HUES64 (cell line): Measurements from ENCODE around the gene KRTAP1-4.
"Not testable (repeated sequence)": the region's sequence is repeated elsewhere in the genome, so short reads cannot be mapped to it uniquely, and the experiment has no call there.

Experiments used
- H3K27ac ChIP-seq: 2 replicates; pipeline ENCODE4 v1.7.0; 2013; ENCODE audit warnings: low read depth, low read length, inconsistent platforms
- H3K27me3 ChIP-seq: 2 replicates; pipeline ENCODE4 v1.6.1; 2013; ENCODE audit warnings: mild to moderate bottlenecking, low read length; ENCODE audit not compliant: insufficient read depth
- H3K36me3 ChIP-seq: 2 replicates; pipeline ENCODE4 v1.6.1; 2013; ENCODE audit warnings: mild to moderate bottlenecking, low read length; ENCODE audit not compliant: insufficient read depth
- H3K4me1 ChIP-seq: 2 replicates; pipeline ENCODE4 v1.6.1; 2013; ENCODE audit warnings: mild to moderate bottlenecking, low read length, moderate library complexity; ENCODE audit not compliant: insufficient read depth
- H3K4me3 ChIP-seq: 2 replicates; pipeline ENCODE4 v1.5.1; 2013; ENCODE audit warnings: mild to moderate bottlenecking, low read length, moderate library complexity
- H3K9ac ChIP-seq: 2 replicates; pipeline ENCODE4 v1.6.1; 2013; ENCODE audit warnings: mild to moderate bottlenecking, low read depth, low read length
- H3K9me3 ChIP-seq: 2 replicates; pipeline ENCODE4 v1.6.1; 2013; ENCODE audit warnings: low read depth, low read length; ENCODE audit not compliant: insufficient read depth
- whole genome bisulfite sequencing: fragments of 150-250, 120-280 bp; methylation state at CpG from one replicate; pipeline ENCODE4 v1.1.7; 2013; ENCODE audit warnings: missing lambda C conversion rate; 5-methylcytosine and 5-hydroxymethylcytosine counted together

Gene KRTAP1-4

DNA sequence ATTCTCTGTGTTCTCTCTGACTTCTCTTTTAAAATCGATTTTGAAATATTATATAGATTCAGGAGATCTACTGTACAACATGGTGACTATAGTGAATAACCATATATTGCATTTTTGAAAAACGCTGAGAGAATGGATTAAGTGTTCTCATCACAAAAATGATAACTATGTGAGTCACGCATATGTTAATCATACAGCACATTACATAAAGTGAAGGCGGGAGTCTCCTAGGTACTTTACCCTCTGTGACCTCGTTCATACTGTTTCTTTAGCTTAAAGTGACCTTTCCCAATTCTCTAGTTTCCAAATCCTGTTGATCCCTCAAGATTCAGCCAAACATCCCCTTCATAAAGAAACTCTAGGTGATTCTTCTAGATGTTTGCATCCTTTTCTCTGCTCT, 27.2 kb downstream of the KRTAP1-4 start:
- Histone ChIP-seq H3K9ac (no peak overlapping the region), H3K36me3 (no peaks in the 10 kb centered on the region), H3K4me3 (no peak overlapping the region), H3K9me3 (no peaks in the 10 kb centered on the region), H3K27ac (no peak overlapping the region), H3K4me1 (no peaks in the 10 kb centered on the region), H3K27me3 (no peaks in the 10 kb centered on the region)
- 78% methylated on average over 4 of the region's 5 CpGs for WGBS

DNA sequence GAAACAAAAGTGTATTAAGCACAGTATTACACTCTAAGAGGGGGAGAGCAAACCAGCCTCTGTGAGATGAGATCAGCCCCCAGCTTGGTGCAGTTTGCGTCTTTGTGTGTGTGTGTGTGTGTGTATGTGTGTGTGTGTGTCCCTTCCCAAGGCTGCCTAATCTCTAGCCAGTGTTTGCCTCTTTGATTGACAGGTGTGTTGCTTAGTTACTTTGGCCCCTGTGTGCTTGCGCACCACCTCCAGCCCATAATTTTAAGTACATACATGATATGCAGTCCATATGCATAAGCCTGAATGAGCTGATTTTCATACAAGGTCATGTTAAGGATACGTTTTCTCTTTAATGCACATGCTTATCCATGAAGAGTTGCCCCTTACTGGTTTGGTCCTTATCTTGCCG, 28.2 kb downstream of the KRTAP1-4 start:
- Histone ChIP-seq H3K4me1 (no peaks in the 10 kb centered on the region), H3K9me3 (no peaks in the 10 kb centered on the region)
- 92% methylated on average over 4 of the region's 4 CpGs for WGBS

DNA sequence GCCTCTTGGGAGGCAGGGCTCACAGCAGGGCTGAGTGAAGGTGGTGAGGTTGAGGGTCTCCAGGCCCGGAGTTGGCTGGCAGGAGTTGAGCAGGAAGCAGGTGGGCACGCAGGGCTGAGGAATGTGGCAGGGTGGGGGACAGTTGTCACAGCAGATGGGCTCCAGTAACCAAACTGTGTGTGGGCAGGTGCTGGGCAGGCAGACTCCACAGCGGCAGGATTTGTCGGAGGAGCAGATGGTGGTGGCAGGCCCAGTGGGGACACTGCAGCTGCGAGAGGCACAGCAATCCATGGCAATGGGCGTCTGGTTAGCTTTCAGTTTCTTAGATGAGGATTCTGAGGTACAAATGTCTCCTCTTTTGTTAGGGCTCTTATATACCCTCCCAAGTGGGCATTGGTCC, 30.4 kb downstream of the KRTAP1-4 start, which contains the start of gene KRTAP3-2:
TSS of gene KRTAP3-2 (minus strand) at position 344 of the 400 bp plus-strand sequence. CDS start at position 291, 53 bp downstream.
- not testable (repeated sequence) for H3K9ac ChIP-seq, H3K27ac ChIP-seq, H3K4me3 ChIP-seq, H3K9me3 ChIP-seq, H3K36me3 ChIP-seq, H3K27me3 ChIP-seq, H3K4me1 ChIP-seq
- 95% methylated on average over 6 of the region's 6 CpGs for WGBS

More for the DNA sequence above, 28.2 kb downstream of the KRTAP1-4 start:
- Histone ChIP-seq H3K9ac (no peak overlapping the region), H3K36me3 (no peaks in the 10 kb centered on the region), H3K27ac (no peak overlapping the region), H3K27me3 (no peaks in the 10 kb centered on the region), H3K4me3 (no peak overlapping the region)

DNA sequence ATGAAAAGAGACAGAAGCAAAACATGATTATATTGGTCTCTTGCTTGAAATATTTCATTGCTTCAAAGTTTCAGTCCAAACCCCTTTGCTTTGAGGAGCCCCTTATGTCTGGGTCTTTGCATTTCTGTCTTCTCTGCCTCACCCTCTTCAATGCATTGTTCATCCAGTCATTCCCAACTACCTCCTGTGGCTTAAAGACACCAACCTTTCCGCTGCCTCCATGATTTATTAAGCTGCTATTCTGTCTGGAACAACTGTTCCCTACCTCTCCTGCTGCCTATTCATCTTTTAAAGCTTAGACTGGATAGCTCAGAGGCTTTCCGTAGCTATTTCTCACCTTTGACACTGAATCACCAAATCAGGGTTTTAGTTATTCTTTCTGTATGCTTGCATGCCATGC, 32.6 kb downstream of the KRTAP1-4 start:
- H3K4me1 ChIP-seq = no peaks in the 10 kb centered on the region
- no peak overlapping the region for H3K27ac ChIP-seq
- H3K27me3 ChIP-seq = no peaks in the 10 kb centered on the region
- H3K9me3 ChIP-seq = no peaks in the 10 kb centered on the region
- WGBS = 85% methylated on average over 2 of the region's 2 CpGs
- H3K4me3 ChIP-seq = no peak overlapping the region
- no peak overlapping the region for H3K9ac ChIP-seq
- H3K36me3 ChIP-seq = no peaks in the 10 kb centered on the region

DNA sequence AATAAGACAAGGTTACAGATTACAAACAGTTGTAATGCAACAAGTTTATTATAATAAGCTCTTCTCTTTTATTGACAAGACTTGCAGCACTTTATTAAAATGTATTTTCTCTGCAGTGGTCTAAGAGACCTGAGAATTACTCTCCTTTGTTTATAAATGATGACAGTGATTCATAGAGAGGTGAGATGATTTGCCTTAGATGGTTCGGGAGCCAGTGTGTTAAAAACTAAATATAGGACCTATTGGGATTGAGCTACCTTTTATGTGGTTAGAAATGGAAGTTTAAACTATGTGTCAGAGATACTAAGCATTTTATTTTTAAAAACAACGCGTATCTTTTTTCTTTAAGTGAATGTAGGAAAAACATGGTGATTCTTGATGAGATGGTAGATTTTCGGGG, 33.2 kb downstream of the KRTAP1-4 start:
- WGBS = 99% methylated on average over 3 of the region's 4 CpGs
- Histone ChIP-seq H3K27me3 (no peaks in the 10 kb centered on the region), H3K4me1 (no peaks in the 10 kb centered on the region), H3K36me3 (no peaks in the 10 kb centered on the region), H3K9me3 (no peaks in the 10 kb centered on the region), H3K27ac (no peak overlapping the region), H3K9ac (no peak overlapping the region), H3K4me3 (no peak overlapping the region)

DNA sequence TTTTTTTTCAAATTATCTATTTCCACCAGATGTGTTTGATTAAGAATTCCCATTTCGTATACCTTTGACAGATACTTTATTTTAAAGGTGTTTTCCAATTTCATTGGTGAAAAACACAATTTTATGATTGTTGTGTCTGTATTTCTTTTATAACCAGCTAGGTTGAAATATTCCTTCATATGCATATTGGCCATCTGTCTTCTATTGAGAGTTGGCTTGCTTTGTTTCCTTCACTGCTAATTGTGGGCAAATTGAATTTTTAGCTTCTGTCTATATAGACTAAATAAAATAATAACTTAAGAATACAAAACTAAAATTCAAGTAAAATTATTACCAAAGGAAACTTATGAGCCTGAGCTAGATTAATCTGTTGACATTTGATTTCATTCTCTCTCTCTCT, 34.9 kb downstream of the KRTAP1-4 start:
- Histone ChIP-seq H3K4me1 (no peaks in the 10 kb centered on the region), H3K27ac (no peak overlapping the region), H3K36me3 (no peaks in the 10 kb centered on the region), H3K4me3 (no peak overlapping the region), H3K9ac (no peak overlapping the region), H3K9me3 (no peaks in the 10 kb centered on the region; the same call in 1 of the 2 replicates), H3K27me3 (no peaks in the 10 kb centered on the region)
- no CpG with 5 or more reads among the region's 1 CpG for WGBS

DNA sequence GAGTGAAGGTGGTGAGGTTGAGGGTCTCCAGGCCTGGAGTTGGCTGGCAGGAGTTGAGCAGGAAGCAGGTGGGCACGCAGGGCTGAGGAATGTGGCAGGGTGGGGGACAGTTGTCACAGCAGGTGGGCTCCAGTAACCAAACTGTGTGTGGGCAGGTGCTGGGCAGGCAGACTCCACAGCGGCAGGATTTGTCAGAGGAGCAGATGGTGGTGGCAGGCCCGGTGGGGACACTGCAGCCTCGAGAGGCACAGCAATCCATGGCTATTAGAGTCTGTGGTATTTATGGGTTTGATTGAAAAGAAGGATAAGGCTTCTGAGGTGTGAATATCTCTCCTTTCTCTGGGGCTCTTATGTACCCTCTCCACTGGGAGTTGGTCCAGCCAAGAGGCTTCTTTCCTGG, 36.2 kb downstream of the KRTAP1-4 start, which contains the start of gene KRTAP3-3:
TSS of gene KRTAP3-3 (minus strand) at position 326 of the 400 bp plus-strand sequence. CDS start at position 259, 67 bp downstream.
- H3K27me3 ChIP-seq = no peaks in the 10 kb centered on the region
- WGBS = 74% methylated on average over 4 of the region's 4 CpGs
- no peaks in the 10 kb centered on the region for H3K4me1 ChIP-seq
- no peak within 1 kb of the TSS for H3K9ac ChIP-seq
- no peaks in the 10 kb centered on the region; the same call in 1 of the 2 replicates for H3K9me3 ChIP-seq
- no peak within 1 kb of the TSS for H3K27ac ChIP-seq
- no peak within 1 kb of the TSS for H3K4me3 ChIP-seq
- H3K36me3 ChIP-seq = no peaks in the 10 kb centered on the region

DNA sequence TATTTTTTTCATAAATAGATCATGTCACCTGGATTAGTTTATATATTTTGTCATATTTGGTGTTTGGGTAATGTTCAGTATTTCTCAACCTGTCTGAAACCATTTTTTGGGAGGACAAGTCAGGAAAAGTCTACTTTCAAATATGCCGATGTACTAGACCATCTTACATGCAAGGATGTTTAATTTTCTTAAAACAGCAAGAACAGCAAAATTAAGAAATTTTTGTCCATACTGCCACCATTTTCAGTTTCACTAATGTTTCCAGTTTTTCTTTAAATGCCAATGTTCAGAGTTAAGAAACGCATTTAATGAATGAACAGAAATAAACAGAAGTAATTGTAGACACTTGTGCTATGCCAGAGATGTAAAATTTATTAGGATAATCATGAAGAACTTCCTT, 36.9 kb downstream of the KRTAP1-4 start:
- no peak overlapping the region for H3K4me3 ChIP-seq
- H3K27me3 ChIP-seq = no peaks in the 10 kb centered on the region
- H3K36me3 ChIP-seq = no peaks in the 10 kb centered on the region
- no peaks in the 10 kb centered on the region for H3K4me1 ChIP-seq
- WGBS = 92% methylated on average over 2 of the region's 2 CpGs
- H3K9me3 ChIP-seq = no peaks in the 10 kb centered on the region; the same call in 1 of the 2 replicates
- no peak overlapping the region for H3K27ac ChIP-seq
- H3K9ac ChIP-seq = no peak overlapping the region

DNA sequence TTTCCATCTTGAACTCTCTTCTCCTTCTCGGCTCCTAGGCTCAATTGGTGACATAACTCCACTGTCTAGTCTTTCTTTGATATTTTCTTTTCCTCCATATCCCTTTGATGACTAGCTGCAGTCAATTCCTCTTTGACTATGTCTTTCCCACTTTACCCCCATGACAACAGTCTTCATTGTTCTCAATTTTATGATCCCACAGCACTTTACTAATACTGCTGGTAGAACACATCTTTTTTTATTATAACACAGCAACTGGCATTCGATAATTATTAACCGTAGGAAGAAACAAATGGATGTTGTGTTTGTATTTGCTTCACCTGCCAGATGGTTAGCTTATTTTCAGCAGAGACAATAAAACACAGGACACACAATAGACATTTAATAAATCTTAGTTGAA, 37.3 kb downstream of the KRTAP1-4 start:
- Histone ChIP-seq H3K4me1 (no peaks in the 10 kb centered on the region), H3K27ac (no peak overlapping the region), H3K9ac (no peak overlapping the region), H3K9me3 (no peaks in the 10 kb centered on the region; the same call in 1 of the 2 replicates), H3K36me3 (no peaks in the 10 kb centered on the region), H3K4me3 (no peak overlapping the region), H3K27me3 (no peaks in the 10 kb centered on the region)
- WGBS = 91% methylated on average over 3 of the region's 3 CpGs

DNA sequence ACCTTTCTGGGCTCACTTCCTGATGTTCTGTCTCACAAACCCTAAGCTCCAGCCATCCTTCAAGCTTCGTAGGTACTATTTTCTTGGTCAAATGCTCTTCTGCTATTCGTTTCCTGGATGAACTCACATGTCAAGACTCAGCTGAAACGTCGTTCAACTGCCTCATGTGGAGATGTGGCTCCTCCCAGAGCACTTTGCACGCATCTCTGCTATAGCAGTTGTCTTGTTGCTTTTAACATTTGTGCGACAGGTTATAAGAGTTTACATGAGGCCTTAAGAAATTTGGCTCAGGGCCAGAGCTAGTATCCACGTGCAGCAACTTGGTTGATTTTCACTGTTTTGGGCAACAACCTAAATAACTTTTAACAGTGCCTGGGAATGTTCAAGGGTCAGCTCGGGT, 43.1 kb downstream of the KRTAP1-4 start:
- Histone ChIP-seq H3K36me3 (no peaks in the 10 kb centered on the region), H3K4me3 (no peak overlapping the region), H3K27me3 (no peaks in the 10 kb centered on the region), H3K9ac (no peak overlapping the region), H3K9me3 (no peaks in the 10 kb centered on the region; the same call in 1 of the 2 replicates), H3K4me1 (no peaks in the 10 kb centered on the region), H3K27ac (no peak overlapping the region)
- WGBS = 87% methylated on average over 8 of the region's 8 CpGs

DNA sequence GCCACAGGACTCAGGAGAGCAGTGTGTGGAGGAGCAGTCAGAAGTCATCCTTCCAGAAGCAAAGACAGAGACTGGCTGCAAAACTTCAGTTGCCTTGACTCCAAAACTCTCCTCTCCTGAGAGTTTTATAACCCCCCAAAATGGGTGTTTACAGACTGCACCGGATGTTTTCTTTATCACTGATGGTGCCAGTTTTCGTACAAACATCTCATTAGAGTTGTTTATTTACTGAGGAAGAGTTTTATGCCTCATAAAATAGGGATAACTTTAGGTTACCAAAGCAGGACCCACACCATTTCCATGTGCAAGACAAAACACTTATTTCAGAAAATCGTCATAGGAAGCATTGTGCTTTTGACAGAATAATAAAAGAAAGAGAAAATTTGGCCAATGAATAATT, 45.8 kb downstream of the KRTAP1-4 start, which contains the start of gene KRT40:
TSS of gene KRT40 (minus strand) at position 101 of the 400 bp plus-strand sequence. CDS start at position 48, 53 bp downstream.
- 92% methylated on average over 1 of the region's 3 CpGs for WGBS
- Histone ChIP-seq H3K27me3 (no peaks in the 10 kb centered on the region), H3K27ac (no peak within 1 kb of the TSS), H3K36me3 (no peaks in the 10 kb centered on the region), H3K4me3 (no peak within 1 kb of the TSS), H3K4me1 (peaks cover 9% of the 10 kb centered on the region), H3K9ac (no peak within 1 kb of the TSS), H3K9me3 (no peaks in the 10 kb centered on the region)

DNA sequence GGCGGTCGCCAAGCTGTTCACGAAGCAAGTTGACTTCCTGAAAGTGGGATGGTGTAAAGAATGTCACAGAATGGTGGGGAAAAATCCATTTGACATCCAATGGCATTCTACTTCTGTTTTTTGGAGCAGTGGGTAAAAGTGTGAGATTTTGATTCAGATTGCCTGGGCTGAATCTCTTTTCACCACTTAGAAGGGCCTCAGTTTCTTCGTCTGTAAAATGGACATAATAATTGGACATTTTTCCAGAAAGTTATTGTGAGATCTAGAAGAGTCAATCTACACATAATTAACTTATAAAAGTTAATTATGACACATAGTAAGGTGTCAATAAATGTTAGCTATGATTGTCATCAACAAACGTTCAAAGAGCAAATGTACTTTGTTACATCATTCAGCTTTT, 48.9 kb downstream of the KRTAP1-4 start:
- no peak overlapping the region for H3K27ac ChIP-seq
- H3K36me3 ChIP-seq = no peaks in the 10 kb centered on the region
- 92% methylated on average over 3 of the region's 5 CpGs for WGBS
- no peaks in the 10 kb centered on the region for H3K27me3 ChIP-seq
- H3K9ac ChIP-seq = no peak overlapping the region
- H3K4me3 ChIP-seq = no peak overlapping the region
- H3K9me3 ChIP-seq = no peaks in the 10 kb centered on the region
- peaks cover 9% of the 10 kb centered on the region for H3K4me1 ChIP-seq
